OCI-LY1 (cell line): ENCODE measurements around the gene CLIC6.

ENCODE experiments used
- H2AFZ ChIP-seq: fragments of 200-600 bp; sonication (generic), shearing (Covaris generic); 2 replicates; pipeline ENCODE4 v1.6.0; 2014; ENCODE audit warnings: antibody characterized with exemption, mild to moderate bottlenecking, low read length
- H3F3A ChIP-seq: fragments of 200-600 bp; sonication (generic), shearing (Covaris generic); 2 replicates; pipeline ENCODE4 v1.6.0; 2014; ENCODE audit warnings: mild to moderate bottlenecking, antibody characterized with exemption, low read length, moderate library complexity; ENCODE audit not compliant: insufficient read depth
- H3K27ac ChIP-seq: fragments of 200-600 bp; sonication (generic); 2 replicates; pipeline ENCODE4 v1.5.1; 2014; ENCODE audit warnings: low read length, mixed run types, mild to moderate bottlenecking, low read depth; ENCODE audit not compliant: poor library complexity, severe bottlenecking
- H3K27me3 ChIP-seq: fragments of 200-600 bp; sonication (generic); 2 replicates; pipeline ENCODE4 v1.6.0; 2014; ENCODE audit warnings: antibody characterized with exemption, mild to moderate bottlenecking, low read length, moderate library complexity; ENCODE audit not compliant: insufficient read depth
- H3K36me3 ChIP-seq: fragments of 200-600 bp; sonication (generic); 2 replicates; pipeline ENCODE4 v1.6.1; 2014; ENCODE audit warnings: mild to moderate bottlenecking, antibody characterized with exemption, low read length, moderate library complexity, mixed read lengths; ENCODE audit not compliant: insufficient read depth
- H3K4me1 ChIP-seq: fragments of 200-600 bp; sonication (generic); 2 replicates; pipeline ENCODE4 v1.5.1; 2014; ENCODE audit warnings: mild to moderate bottlenecking, low read length, moderate library complexity; ENCODE audit not compliant: insufficient read depth, severe bottlenecking
- H3K4me2 ChIP-seq: fragments of 200-600 bp; sonication (generic), shearing (Covaris generic); 2 replicates; pipeline ENCODE4 v1.6.1; 2014; ENCODE audit warnings: low read length
- H3K4me3 ChIP-seq: fragments of 200-600 bp; sonication (generic); 2 replicates; pipeline ENCODE4 v1.5.1; 2014; ENCODE audit warnings: low read length, low read depth, mild to moderate bottlenecking, mixed read lengths; ENCODE audit not compliant: poor library complexity, severe bottlenecking
- H3K79me2 ChIP-seq: fragments of 200-600 bp; shearing (Covaris generic); 2 replicates; pipeline ENCODE4 v1.6.1; 2016; ENCODE audit warnings: mixed run types, low read length, mixed read lengths; ENCODE audit not compliant: insufficient read depth
- H3K9ac ChIP-seq: fragments of 200-600 bp; sonication (generic), shearing (Covaris generic); 2 replicates; pipeline ENCODE4 v1.6.1; 2014; ENCODE audit warnings: mild to moderate bottlenecking, low read length, mixed read lengths
- H3K9me2 ChIP-seq: fragments of 200-600 bp; sonication (generic), shearing (Covaris generic); 2 replicates; pipeline ENCODE4 v1.6.1; 2014; ENCODE audit warnings: low read depth, mild to moderate bottlenecking, low read length, mixed read lengths
- H3K9me3 ChIP-seq: fragments of 200-600 bp; shearing (Covaris generic); 2 replicates; pipeline ENCODE4 v1.6.1; 2014; ENCODE audit warnings: low read length, mixed read lengths
- H4K20me1 ChIP-seq: fragments of 200-600 bp; sonication (generic), shearing (Covaris generic); 2 replicates; pipeline ENCODE4 v1.6.0; 2016; ENCODE audit warnings: mild to moderate bottlenecking, low read length; ENCODE audit not compliant: insufficient read depth
- EZH2 ChIP-seq: fragments of 200-600 bp; sonication (generic), shearing (Covaris generic); IDR thresholded peaks from 2 replicates; pipeline ENCODE4 v1.8.0; 2017; ENCODE audit warnings: borderline replicate concordance, mixed run types, mild to moderate bottlenecking, antibody characterized with exemption, low read length, moderate library complexity, mixed read lengths
- TF ChIP-seq, protein P1 (sequence below): fragments of 200-600 bp; sonication (generic), shearing (Covaris generic); IDR thresholded peaks from 2 replicates; pipeline ENCODE4 v1.5.1; 2017; ENCODE audit warnings: mild to moderate bottlenecking, antibody characterized with exemption, low read length, moderate library complexity, mixed read lengths

Gene CLIC6

DNA sequence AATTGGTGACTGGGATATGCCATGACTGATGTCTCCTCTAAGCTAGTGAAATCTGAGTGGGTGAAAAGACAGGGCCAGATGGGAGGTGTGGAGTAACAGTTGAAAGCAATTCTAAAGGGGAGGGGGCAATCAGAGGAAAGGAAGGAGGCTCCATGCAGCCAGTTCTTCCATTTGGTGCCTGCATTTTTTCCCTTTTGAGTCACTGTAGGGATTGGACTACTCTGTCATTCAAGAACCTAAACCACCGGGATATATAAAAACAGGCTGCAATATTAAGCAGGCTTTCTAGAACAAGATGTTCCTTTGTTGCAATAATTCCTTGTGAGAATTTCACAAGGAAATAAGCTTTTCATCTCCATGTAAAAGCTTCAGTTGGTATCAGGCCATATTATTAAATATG is 18.3 kb downstream of the CLIC6 start:
- no peak for TF ChIP-seq EZH2
- TF ChIP-seq, protein P1, sequence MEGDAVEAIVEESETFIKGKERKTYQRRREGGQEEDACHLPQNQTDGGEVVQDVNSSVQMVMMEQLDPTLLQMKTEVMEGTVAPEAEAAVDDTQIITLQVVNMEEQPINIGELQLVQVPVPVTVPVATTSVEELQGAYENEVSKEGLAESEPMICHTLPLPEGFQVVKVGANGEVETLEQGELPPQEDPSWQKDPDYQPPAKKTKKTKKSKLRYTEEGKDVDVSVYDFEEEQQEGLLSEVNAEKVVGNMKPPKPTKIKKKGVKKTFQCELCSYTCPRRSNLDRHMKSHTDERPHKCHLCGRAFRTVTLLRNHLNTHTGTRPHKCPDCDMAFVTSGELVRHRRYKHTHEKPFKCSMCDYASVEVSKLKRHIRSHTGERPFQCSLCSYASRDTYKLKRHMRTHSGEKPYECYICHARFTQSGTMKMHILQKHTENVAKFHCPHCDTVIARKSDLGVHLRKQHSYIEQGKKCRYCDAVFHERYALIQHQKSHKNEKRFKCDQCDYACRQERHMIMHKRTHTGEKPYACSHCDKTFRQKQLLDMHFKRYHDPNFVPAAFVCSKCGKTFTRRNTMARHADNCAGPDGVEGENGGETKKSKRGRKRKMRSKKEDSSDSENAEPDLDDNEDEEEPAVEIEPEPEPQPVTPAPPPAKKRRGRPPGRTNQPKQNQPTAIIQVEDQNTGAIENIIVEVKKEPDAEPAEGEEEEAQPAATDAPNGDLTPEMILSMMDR, result no peak
- Histone ChIP-seq H3K9me3 (no peaks in the 10 kb centered on the region), H3K9me2 (no peaks in the 10 kb centered on the region), H2AFZ (no peak overlapping the region), H3K27me3 (no peaks in the 10 kb centered on the region), H3K27ac (no peak overlapping the region), H3F3A (no peaks in the 10 kb centered on the region), H3K9ac (no peak overlapping the region), H3K79me2 (no peaks in the 10 kb centered on the region), H3K36me3 (no peaks in the 10 kb centered on the region), H4K20me1 (no peaks in the 10 kb centered on the region), H3K4me3 (no peak overlapping the region), H3K4me1 (no peaks in the 10 kb centered on the region), H3K4me2 (no peak overlapping the region)

DNA sequence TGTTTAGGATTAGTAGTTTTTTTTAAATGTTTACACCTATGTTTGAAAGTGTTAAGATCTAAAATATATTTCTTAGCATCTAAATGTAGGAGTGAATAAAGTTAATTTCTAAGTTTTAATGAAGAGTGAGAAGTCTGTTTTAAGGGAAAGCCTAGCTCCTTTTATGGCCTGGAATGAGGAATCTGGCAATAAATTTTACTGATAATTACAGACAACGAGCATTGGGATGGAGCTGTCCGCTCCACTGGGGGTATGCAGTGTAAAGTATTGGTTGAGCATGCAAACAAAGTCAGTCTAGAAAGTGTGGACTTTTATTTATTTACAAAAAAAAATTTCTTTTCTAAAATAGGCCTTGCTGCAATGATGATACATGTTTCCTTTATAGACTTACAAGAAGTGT is 19.0 kb downstream of the CLIC6 start:
- Histone ChIP-seq H3K27ac (no peak overlapping the region), H3K4me1 (no peaks in the 10 kb centered on the region), H3K9ac (no peak overlapping the region), H2AFZ (no peak overlapping the region), H3K36me3 (no peaks in the 10 kb centered on the region), H3K9me2 (no peaks in the 10 kb centered on the region), H3K4me3 (no peak overlapping the region), H3K9me3 (no peaks in the 10 kb centered on the region), H3K79me2 (no peaks in the 10 kb centered on the region), H3K4me2 (no peak overlapping the region), H4K20me1 (no peaks in the 10 kb centered on the region), H3F3A (no peaks in the 10 kb centered on the region), H3K27me3 (no peaks in the 10 kb centered on the region)
- TF ChIP-seq, protein P1, result no peak
- TF ChIP-seq EZH2, result no peak

- Histone ChIP-seq H3K4me3 (no peak overlapping the region), H4K20me1 (no peaks in the 10 kb centered on the region), H3K4me1 (no peaks in the 10 kb centered on the region), H3K9me3 (no peaks in the 10 kb centered on the region), H3K27ac (no peak overlapping the region), H3K27me3 (no peaks in the 10 kb centered on the region), H3K4me2 (no peak overlapping the region), H3K36me3 (no peaks in the 10 kb centered on the region), H3K9me2 (no peaks in the 10 kb centered on the region), H3F3A (no peaks in the 10 kb centered on the region), H3K9ac (no peak overlapping the region), H2AFZ (no peak overlapping the region), H3K79me2 (no peaks in the 10 kb centered on the region)
- no peak for TF ChIP-seq EZH2
- TF ChIP-seq, protein P1, result no peak
Measured at GRCh38 chr21:34688145-34688544, 19.4 kb downstream of the CLIC6 start.
